Ramos (cell line): ENCODE measurements around the gene PCK2.

ENCODE experiments used
- in situ Hi-C: fragments of 300-500 bp; cut with MboI; formaldehyde crosslinking; loops from one replicate; pipeline ENCODE4 v1.14.3; 2022; ENCODE audit warnings: low sequenced_read_pairs; ENCODE audit not compliant: unreplicated experiment

The PCK2 gene

DNA sequence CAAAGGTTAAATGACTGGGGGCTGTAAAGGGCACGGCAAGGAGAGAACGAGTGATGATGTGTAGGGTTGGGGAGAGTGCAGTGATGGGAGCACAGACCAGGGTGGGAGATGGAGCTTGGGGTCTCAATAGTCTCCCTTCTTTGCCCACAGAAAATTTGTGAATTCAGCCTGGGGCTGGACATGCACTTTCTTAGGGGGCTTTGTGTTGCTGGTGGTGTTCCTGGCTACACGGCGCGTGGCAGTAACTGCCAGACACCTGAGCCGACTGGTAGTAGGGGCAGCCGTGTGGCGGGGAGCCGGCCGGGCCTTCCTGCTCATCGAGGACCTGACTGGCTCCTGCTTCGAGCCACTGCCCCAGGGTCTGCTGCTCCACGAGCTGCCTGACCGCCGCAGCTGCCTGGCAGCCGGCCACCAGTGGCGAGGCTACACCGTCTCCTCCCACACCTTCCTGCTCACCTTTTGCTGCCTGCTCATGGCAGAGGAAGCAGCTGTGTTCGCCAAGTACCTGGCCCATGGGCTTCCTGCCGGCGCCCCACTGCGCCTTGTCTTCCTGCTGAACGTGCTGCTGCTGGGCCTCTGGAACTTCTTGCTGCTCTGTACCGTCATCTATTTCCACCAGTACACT lies 38.1 kb downstream of the PCK2 start:
- in situ Hi-C loops = no loop called here

DNA sequence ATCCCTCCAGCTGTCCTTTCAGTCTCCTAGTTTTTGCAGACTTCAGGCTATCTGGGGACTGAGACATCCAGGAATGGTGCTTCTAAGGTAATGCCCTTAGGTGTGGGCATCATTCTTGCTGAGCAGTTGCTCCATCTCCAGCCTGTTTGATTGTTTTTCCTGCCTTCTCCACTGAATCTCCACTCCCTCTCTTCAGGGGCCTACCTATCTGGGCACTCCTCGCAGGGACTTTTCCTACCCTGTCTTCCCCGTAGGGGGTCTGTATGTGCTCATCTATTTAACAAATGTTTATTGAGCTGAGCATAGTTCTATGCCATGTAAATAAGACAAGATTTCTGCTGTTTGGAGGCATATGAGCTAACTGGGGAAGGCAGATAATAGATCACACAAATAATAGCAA lies 38.9 kb downstream of the PCK2 start:
- in situ Hi-C loops = no loop called here

DNA sequence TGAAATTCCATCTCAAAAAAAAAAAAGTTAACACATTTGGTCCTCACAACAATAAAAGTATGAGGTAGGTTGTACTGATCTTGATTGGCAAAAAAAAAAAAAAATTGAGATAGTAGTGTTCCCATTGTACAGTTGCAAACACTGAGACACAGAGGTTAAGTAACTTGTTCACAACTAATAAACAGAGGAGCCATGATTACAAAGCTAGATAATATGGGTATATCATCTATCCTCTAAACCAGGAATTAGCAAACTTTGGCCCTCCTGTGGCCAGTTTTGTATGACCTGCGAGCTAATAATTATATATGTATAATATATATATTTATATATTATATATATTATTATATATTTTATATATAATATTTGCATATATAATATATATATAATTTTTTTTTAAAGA lies 39.6 kb downstream of the PCK2 start:
- in situ Hi-C loops = no loop called here

DNA sequence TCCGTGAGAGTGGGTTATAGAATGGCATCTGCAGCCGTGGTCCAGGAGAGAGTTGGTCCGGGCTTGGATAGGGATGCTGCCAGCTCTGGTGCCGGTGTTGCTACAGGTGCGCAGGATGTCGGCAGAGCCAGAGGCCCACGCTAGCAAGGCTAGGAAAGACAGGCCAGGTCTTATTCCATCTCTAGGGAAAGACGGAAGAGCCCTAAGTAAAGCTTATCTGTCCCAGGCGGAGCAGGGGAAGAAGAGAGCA lies 41.4 kb downstream of the PCK2 start:
- in situ Hi-C loops = no loop called here

DNA sequence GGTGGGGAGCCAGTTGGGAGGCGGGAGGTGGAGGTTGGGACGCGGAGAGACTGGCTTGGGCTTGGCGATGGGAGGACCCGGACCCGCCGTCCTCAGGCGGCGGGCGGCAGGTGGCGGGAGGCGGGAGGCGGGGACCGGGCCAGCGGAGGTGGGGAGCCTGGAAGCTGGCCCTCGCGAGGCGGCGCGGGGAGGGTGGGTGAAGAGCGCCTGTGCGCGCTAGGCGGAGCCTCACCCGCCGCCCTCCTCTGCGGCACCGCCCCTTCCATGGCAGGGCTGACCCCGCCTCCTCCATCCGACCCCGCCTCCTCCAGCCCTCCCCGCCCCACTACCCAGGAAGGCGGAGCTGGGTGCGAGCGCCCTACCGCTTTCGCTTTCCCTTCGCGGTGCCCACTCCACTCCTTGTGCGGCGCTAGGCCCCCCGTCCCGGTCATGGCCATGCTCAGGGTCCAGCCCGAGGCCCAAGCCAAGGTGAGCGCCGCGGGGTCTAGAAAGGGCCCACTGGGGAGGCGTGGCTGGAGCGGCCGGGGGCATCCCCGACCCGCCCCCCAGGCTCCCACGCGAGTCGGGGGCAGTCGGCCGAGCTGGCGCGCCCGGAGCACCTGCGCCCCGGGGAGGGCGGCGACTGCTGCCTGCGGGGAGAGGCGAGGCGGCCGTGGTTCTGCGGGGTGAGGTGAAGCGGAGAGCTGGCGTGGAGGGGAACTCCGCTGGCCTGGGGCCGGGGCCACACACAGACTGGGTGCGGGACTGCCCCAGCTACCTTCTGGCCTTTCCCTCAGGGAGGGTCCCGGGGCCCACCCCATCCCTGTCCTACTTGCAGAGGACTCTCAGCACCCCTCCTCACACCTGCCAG lies 41.9 kb downstream of the PCK2 start, which contains the start of gene PSME1:
TSS of gene PSME1 (plus strand) at position 361 of the 850 bp plus-strand sequence. CDS start at position 430, 69 bp downstream.
- in situ Hi-C loops = no loop called here

DNA sequence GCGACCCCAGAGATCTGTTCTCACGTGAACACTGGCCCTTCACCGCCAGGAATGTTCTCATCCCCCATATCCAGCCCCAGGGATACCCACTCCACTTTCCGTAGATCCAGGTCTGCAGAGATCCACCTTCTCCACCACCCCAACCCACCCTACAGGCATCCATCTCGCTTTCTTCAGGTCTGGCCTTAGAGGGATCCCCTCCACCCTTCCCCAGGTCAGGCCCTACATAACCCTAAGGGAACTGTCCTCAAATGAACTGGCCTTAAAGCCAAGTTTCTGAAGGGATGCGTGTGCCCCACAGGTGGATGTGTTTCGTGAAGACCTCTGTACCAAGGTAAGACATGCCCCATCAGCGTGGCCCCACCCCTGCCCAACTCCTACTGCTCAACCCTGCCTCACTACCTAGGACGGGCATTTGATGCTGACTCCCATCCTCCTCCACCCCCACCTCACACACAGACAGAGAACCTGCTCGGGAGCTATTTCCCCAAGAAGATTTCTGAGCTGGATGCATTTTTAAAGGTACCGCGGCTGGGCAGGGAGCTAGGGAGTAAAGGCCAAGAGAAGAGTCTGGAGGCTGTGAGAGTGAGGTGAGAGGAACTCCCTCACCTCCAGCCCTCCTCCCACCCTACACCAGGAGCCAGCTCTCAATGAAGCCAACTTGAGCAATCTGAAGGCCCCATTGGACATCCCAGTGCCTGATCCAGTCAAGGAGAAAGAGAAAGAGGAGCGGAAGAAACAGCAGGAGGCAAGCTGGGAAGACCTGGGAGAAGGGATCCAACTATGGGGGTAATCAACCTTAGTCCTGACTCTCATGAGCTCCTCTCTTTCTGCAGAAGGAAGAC lies 42.8 kb downstream of the PCK2 start:
- in situ Hi-C loops = no loop called here

DNA sequence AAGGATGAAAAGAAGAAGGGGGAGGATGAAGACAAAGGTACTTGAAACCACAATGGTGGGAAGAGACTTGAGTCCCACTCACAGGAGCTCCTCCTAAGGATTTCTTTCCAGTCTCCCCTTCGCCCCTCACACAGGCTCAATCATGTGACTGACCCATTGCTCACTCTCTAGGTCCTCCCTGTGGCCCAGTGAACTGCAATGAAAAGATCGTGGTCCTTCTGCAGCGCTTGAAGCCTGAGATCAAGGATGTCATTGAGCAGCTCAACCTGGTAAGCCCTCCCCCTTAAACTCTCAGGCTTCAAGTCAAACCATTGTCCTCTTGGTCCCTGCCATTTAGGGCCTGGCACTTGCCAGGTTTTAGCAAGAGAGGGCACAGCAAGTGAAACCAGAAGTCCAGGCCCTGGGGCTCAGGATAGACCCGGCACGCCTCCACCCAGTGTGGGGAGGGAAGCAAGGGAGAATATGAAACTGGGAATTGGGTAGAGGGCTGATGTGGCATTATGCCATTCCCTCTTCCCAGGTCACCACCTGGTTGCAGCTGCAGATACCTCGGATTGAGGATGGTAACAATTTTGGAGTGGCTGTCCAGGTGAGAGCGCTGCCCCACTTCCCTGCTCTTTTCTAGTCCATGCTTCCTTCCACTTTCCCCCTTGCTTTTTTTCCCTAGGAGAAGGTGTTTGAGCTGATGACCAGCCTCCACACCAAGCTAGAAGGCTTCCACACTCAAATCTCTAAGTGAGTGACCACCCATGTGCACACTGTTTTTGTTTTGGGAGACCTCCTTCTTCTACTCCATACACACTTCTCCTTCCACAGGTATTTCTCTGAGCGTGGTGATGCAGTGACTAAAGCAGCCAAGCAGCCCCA lies 43.7 kb downstream of the PCK2 start:
- in situ Hi-C loops = no loop called here

DNA sequence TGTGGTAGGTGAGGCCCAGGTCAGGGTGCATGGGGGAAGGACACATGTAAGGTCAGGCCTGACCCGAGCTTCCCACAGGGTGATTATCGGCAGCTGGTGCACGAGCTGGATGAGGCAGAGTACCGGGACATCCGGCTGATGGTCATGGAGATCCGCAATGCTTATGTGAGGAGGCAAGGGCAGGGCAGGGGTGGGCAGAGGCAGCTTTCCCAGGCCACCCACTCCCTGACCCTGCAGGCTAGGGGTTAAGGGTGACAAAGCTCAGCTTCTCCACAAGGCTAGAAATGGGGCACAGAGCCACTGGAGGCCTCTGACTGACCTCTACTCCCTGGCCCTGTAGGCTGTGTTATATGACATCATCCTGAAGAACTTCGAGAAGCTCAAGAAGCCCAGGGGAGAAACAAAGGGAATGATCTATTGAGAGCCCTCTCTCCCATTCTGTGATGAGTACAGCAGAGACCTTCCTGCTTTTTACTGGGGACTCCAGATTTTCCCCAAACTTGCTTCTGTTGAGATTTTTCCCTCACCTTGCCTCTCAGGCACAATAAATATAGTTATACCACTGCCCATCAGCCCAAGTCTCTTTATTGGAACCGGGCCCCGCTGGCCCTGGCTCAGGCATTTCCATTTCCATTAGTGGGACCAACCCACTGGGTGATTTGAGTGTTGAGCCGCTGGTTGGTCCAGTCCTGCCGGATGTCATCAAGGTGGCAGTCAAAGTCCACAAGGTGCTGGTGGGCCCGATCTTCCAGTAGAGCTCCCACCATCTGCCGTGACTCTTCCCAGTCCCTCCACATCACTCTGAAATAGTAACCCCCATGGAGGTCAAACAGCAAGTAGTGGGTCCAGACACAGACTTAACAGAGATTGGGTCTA lies 44.5 kb downstream of the PCK2 start:
- in situ Hi-C loops = no loop called here

DNA sequence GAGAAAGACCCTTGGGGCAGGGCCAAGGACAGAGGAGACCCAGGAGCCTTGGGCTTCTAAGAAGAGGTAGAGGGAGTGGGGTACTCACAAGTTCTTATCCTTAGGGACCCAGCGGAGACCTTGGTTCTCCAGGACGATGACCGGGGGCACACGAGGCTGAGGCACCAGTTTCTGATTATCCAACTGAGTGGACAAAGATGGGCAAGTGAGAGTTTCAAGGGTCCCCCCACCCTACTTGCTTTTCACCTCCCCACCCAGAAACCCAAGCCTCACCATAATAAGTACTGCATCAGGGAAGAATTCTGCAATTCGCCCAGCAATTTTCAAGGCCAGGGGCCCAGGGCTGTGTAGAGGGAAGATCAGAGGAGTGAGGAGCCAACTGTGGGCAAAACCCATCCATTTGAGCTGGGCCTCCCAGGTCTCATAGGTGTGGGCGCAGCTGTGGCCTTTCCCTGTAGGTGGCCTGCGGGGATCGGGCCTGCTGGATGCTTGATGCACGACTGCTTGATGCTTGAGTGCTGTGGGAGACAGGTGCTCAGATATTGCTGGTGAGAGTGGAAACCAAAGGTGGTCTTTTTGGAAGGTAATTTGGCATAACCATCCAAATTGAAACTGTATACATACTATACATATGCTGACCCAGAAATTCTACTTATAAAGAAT lies 45.3 kb downstream of the PCK2 start:
- in situ Hi-C loops = no loop called here

DNA sequence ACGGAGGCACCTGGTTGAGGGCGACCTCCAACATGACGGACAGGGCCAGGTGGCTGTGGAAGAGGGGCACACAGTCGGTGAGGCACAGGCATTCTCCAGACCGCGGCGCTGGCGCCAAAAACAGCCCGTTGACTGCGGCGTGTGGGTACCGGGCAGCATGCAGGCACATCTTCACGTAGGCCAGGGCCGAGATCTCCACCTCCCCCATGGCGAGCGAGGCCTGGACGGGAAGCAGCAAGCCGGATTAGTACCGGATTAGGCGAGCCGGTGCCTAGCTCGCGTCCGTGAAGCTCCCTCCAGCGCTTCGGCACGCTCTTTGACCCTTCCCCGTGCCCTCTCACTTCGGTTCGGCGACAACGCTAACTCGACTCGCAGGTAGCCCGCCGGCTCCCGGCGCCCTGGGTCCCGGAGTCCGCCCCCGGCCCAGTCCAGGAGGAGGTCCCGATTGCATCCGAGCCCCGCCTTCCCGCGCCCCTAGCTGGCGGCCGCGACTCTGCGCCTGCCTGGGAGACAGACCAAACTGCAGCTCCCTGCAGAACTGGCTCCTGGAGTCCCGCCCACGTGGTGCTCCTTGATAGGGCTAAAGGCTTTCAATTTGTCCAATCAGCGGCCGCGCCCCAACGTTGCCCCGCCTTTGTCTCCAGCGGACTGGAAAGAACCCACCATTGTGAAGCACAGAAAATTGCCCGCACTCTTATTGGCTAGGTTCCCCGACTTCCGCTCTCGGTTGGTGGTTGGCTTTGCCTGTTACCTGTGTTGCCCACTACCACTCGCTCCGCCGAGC lies 47.2 kb downstream of the PCK2 start, which contains the start of gene EMC9:
TSS of gene EMC9 (minus strand) at position 495 of the 784 bp plus-strand sequence. CDS start at position 208, 287 bp downstream.
- in situ Hi-C loops = no loop called here

DNA sequence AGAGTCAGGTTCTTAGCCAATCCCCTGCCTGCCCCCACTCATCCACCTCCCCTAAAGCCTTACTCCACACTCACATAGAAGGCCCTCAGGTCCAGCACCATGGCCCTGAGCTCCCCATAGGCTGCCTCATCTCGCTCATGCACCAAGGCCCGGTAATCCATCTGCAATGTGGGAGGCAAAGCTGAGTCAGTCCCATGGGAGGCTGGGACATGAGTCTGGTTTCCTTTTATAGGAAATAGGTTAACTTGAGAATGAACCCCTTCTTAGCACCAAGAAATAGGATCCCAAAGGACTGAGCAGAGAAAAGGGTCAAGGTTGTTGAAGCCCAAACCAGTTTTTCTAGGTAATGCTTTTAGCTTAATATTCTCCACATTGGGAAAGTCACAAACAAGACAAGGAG lies 49.4 kb downstream of the PCK2 start:
- in situ Hi-C loops = no loop called here

DNA sequence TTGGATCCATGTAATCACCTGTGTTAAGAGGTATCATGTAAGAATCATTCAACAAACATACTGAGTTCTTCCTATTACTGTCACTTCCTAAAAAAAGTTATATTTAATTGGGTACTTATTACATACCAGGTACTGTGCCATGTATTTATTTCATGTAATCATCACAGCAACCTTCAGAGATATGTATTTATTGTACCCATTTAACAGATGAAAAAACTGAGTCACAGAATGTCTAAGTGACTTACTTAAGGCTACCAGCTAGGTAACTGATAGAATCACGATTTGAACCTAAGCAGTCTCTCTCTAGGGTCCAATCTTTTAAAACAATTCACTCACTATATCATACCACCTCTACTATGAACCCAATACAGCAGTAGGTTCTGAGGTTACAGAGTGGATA lies 50.3 kb downstream of the PCK2 start:
- in situ Hi-C loops = no loop called here

DNA sequence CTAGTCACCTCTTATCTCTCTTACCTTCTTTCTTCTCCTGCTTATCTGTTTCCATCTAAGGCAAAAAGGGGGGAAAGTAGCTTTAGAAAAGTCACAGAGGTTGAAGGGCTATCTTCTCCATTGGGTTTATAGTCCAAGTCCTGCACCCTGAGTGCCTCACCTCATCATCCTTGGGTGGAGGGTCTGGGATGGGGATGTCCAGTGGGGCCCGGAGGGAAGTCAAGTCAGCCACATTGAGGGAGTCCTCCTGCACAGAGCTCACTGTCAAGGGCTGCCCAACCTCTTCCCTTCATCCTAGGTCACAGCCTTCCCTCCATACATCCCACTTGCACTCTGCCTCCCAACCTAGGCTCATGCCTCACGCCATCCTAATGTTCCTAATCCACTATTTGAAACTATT lies 51.1 kb downstream of the PCK2 start:
- in situ Hi-C loops = no loop called here

DNA sequence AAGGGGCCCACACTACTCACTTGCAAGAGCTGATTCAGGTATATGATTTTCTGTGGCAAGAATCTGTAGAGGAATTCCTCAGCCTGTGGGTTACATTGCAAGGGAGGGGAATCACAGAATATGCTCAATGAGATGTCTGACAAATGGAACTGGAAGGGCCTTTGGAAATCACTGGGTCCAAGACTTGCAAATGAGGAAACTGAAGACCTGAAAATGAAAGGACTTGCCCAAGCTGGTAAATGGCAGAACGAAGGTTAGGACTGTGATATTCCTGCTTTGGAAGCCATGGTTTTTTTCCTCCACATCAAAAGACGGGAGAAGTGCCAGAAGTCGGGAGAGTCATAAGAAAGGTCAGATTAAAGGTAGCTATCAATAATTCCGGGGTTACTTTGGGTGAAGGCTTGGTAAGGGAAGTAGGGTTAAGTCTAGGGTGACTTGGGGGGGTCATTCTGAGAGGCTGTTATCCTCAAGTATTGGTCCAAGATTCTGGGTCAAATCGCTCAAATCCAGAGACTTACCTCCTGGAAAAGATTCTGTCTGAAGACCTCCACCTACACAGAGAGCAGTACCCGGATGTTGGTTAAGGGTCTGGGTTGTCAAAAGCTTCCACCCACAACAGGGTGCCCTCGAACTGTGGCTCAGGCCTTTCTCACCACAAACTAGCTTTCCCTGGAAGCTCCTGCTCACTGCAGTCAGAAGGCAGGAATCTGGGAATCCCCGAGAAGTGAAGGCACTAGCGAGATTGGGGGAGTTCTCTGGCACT lies 51.8 kb downstream of the PCK2 start:
- in situ Hi-C loops = no loop called here

DNA sequence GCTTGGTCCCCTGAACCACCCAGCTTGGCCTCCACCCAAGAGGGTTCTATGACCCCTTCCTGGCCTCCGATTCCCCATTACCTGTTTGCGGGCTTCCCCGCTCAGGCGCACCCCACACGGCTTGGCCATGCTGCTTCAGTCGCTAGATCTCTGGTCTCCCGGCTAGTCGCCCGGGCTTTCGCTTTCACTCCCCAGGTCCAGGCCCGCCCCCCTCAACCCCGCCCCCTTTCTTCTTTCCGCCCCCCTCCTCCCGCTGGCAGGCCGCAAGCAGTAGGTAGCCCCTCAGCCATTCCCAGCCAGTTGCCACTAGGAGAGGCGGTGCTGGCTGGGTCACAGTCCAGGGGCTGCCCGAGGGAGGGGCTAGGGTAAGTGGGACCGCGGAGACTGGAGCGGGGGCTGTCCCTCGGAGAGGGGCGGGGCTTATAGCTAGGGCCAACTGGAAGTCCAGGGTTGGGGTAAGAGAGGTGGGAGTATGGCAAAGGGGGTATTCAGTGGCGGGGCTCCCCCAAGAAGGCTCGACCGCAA lies 52.4 kb downstream of the PCK2 start, which contains the start of gene PSME2:
TSS of gene PSME2 (minus strand) at position 158 of the 525 bp plus-strand sequence. CDS start at position 129, 29 bp downstream.
- in situ Hi-C loops = no loop called here

DNA sequence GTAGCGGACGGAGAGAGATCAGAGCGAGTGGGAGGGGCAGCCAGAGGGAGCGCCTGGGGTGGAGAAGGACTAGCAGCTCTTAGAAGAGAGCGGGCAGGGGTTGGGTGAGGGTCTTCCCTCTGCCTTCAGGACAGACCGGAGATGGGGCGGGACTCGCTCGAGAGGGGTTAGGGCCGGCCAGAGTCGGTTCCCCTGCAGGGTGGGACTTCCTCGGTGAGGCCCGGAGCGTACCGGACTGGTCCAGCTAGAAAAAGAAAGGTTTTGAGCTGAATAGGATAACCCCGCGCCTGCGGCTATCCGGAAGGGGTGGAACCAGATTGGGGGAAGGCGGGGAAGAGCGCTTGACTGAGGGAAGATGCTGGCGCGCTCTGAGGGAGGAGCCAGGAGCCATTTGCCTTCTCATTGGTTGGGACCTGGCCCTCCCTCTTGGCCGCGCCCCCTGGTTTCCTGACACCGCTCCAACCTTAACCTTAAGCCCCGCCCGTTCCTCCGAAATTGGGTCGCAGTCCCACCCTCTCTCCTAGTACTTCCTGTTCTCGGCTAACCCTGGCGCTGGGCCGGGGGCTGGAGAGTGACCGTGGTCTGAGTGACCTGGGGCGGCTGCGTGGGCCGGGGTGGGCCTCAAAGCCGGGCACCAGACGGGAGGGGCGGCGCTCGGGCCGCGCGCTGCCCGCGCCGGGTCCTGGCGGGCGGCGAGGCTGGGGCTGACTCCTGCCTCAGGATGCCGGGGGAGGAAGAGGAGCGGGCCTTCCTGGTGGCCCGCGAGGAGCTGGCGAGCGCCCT lies 53.1 kb downstream of the PCK2 start, which contains the start of gene RNF31:
TSS of gene RNF31 (plus strand) at position 521 of the 783 bp plus-strand sequence. CDS start at position 722, 201 bp downstream.
- in situ Hi-C loops = no loop called here
